MCF 10A (cell line): ENCODE data around the gene CCDC188. TPM values are rescaled to one million over a fixed set of nuclear protein-coding genes. Genes with fewer than 3 reads are reported as not detected.

ENCODE experiments used
- BruUV-seq: library from RNA; stranded (reverse); fragments of 400-500 nt; replicated peaks from 2 replicates; lab custom pipeline; 2021; lab: Mats Ljungman, UMichigan
- CTCF ChIA-PET: fragments of 300-600 bp; sonication (Branson Sonifier 250); formaldehyde crosslinking; extraction: SDS; loops from one replicate; lab custom pipeline; 2021; ENCODE audit warnings: antibody characterized with exemption, inconsistent platforms; lab: Yijun Ruan, JAX
- POLR2A ChIA-PET: fragments of 300-600, 350-650 bp; sonication (Branson Sonifier 250); formaldehyde crosslinking; extraction: SDS; loops from one replicate; lab custom pipeline; 2020; ENCODE audit warnings: antibody characterized with exemption, inconsistent platforms; lab: Yijun Ruan, JAX
- DNase-seq: peaks from one replicate; pipeline ENCODE4 v3.0.0-alpha.2; 2018; ENCODE audit not compliant: unreplicated experiment
- H3K27ac Mint-ChIP-seq: one replicate; pipeline ENCODE4 v1.8.0; 2022; ENCODE audit warnings: mild to moderate bottlenecking, low read depth, mixed read lengths; ENCODE audit not compliant: unreplicated experiment
- H3K27me3 Mint-ChIP-seq: one replicate; pipeline ENCODE4 v1.8.0; 2022; ENCODE audit warnings: mixed read lengths; ENCODE audit not compliant: insufficient read depth, unreplicated experiment
- H3K36me3 Mint-ChIP-seq: one replicate; pipeline ENCODE4 v1.8.0; 2022; ENCODE audit warnings: mild to moderate bottlenecking, moderate library complexity, mixed read lengths; ENCODE audit not compliant: insufficient read depth, unreplicated experiment
- H3K4me1 Mint-ChIP-seq: one replicate; pipeline ENCODE4 v1.8.0; 2022; ENCODE audit warnings: mixed read lengths; ENCODE audit not compliant: insufficient read depth, unreplicated experiment
- H3K4me3 Mint-ChIP-seq: one replicate; pipeline ENCODE4 v1.8.0; 2022; ENCODE audit warnings: mild to moderate bottlenecking, moderate library complexity, mixed read lengths; ENCODE audit not compliant: unreplicated experiment
- H3K9me3 Mint-ChIP-seq: one replicate; pipeline ENCODE4 v1.8.0; 2022; ENCODE audit warnings: mixed read lengths; ENCODE audit not compliant: unreplicated experiment
- intact Hi-C: fragments of 100-400 bp; cut with micrococcal nuclease; formaldehyde crosslinking; loops from 2 replicates; pipeline ENCODE4 v1.14.1; 2022
- total RNA-seq: library from RNA; stranded (reverse); gene quantifications from 2 replicates; pipeline ENCODE4 v1.2.3, GENCODE V29; 2022
- TF ChIP-seq, protein P1 (sequence below): fragments of 200-600 bp; IDR thresholded peaks from one replicate; pipeline ENCODE4 v1.8.0; 2022; ENCODE audit warnings: antibody characterized with exemption, mild to moderate bottlenecking; ENCODE audit not compliant: unreplicated experiment

The CCDC188 gene
- total RNA-seq, 1 experiment from 2014 or later, result 0.70 TPM

DNA sequence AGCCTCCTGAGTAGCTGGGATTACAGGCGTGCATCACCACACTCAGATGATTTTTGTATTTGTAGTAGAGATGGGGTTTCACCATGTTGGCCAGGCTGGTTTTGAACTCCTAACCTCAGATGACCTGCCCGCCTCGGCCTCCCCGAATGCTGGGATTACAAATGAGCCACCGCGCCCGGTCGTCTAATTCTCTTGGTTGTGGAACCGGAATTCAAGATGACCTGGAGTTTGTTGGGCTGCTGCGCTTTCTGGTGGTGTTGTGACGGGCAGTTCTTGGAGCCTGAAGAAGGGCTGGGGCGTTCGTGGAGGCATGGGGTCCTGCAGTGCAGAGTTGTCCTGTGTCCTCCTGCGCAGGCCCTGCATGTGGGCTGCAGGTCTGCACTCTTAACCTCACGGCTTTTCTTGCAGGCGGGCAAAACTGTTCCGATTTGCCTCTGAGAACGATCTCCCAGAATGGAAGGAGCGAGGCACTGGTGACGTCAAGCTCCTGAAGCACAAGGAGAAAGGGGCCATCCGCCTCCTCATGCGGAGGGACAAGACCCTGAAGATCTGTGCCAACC, 28.9 kb downstream of the CCDC188 start:
- peaks cover 61% of the 10 kb centered on the region for H3K36me3 Mint-ChIP-seq
- TF ChIP-seq, protein P1, sequence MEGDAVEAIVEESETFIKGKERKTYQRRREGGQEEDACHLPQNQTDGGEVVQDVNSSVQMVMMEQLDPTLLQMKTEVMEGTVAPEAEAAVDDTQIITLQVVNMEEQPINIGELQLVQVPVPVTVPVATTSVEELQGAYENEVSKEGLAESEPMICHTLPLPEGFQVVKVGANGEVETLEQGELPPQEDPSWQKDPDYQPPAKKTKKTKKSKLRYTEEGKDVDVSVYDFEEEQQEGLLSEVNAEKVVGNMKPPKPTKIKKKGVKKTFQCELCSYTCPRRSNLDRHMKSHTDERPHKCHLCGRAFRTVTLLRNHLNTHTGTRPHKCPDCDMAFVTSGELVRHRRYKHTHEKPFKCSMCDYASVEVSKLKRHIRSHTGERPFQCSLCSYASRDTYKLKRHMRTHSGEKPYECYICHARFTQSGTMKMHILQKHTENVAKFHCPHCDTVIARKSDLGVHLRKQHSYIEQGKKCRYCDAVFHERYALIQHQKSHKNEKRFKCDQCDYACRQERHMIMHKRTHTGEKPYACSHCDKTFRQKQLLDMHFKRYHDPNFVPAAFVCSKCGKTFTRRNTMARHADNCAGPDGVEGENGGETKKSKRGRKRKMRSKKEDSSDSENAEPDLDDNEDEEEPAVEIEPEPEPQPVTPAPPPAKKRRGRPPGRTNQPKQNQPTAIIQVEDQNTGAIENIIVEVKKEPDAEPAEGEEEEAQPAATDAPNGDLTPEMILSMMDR, result no peak
- intact Hi-C loops, result no loop called here
- H3K27ac Mint-ChIP-seq, result no peak overlapping the region
- H3K4me3 Mint-ChIP-seq, result no peak overlapping the region
- POLR2A ChIA-PET, result no interaction called here
- CTCF ChIA-PET, result interaction anchor here (0.6 kb wide), 1 partner anchor 148 kb away, joined by 4 read pairs; no protein-coding TSS in a partner anchor
- peaks cover 4% of the 10 kb centered on the region for H3K4me1 Mint-ChIP-seq
- H3K27me3 Mint-ChIP-seq, result no peaks in the 10 kb centered on the region
- H3K9me3 Mint-ChIP-seq, result no peaks in the 10 kb centered on the region
- no peak for DNase-seq
- BruUV-seq, result no TSS peak

DNA sequence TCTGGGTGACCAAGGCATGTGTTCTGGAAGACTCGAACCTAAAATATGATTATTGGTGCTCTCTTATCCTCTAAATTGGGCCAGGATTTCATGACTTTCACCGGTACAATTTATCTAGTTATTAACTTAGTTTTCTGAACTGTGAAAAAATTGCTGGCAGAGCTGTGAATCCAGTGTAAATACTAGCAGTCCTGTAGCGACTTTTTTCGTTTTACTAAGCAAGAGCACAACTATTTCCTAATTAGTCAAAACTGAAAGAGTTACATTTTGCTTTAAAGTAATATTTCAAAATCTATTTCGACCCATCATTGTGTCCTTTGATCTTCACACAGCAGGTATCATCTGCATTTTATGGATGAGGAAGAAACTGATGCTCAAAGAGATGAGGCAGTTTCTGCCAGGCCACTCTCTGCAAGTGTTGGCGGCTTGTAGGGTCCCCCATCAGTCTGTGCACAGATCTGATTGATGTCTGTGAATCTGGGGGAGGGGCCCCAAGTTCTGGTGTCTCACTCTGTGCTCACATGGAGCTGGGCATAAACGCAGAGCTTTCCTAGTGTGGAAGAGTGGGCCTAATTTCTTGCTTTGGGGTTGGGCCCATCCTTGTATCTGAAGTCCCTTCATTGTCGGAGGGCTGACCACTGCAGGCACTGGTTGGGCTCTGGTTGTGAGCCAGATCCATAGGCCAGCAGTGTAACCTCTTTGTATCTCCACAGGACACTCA, 32.4 kb downstream of the CCDC188 start:
- Mint-ChIP-seq H3K27ac (no peak overlapping the region), H3K9me3 (no peaks in the 10 kb centered on the region), H3K36me3 (peaks cover 53% of the 10 kb centered on the region), H3K27me3 (no peaks in the 10 kb centered on the region), H3K4me1 (peaks cover 9% of the 10 kb centered on the region), H3K4me3 (peak overlapping the region; percentile 85)
- POLR2A ChIA-PET, result interaction anchor here (0.6 to 3.8 kb wide), 9 partner anchors 8 to 787 kb away, joined by 3 to 17 read pairs (median 4); partner anchors contain the start of gene DGCR6L
- CTCF ChIA-PET, result interaction anchor here (0.7 to 1.3 kb wide), 2 partner anchors 10 to 167 kb away, joined by 4 to 5 read pairs; no protein-coding TSS in a partner anchor
- BruUV-seq, result TSS peak; percentile 51
- TF ChIP-seq, protein P1, result no peak
- intact Hi-C loops, result loop anchor here (10.0 kb wide), 1 partner anchor 144 kb away; no protein-coding TSS in a partner anchor
- no peak for DNase-seq

DNA sequence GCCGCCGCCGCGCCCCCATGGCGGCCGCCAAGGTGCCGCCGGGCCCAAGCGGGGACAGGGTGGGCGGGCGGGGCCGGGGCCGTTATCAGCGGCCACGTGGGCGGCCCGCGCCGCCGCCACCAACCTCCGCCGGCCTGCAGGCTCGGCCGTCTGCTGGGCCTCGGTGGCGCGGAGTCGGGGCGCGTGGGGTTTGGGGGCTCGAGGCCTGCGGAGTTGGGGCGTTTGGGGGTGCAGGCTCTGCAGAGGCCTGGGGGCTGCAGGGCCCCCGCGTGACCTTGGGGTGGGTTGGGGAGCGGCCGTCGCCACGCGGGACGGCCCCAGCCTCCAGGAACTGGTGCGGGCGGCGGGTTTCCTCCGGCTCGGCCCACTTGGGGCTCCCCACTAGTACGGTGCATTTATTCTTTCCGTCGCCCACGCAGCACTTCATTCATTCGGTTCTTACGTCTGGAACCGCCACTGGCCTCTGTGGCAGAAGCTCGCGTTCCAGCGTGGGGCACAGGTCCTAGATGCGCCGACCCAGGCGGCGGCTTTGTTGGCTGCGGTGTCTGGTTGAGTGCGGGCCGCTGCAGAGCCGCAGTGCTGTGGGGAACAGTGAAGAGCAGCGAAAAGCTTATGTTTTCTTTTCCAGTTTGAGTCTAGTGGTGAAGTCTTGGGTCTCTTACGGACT, 33.1 kb downstream of the CCDC188 start:
- Mint-ChIP-seq H3K36me3 (peaks cover 53% of the 10 kb centered on the region), H3K9me3 (no peaks in the 10 kb centered on the region), H3K4me3 (peak overlapping the region; percentile 85), H3K27me3 (no peaks in the 10 kb centered on the region), H3K4me1 (peaks cover 9% of the 10 kb centered on the region), H3K27ac (peak overlapping the region; percentile 84)
- POLR2A ChIA-PET, result interaction anchor here (0.6 to 3.8 kb wide), 16 partner anchors 8 to 884 kb away, joined by 3 to 17 read pairs (median 4); partner anchors contain the start of genes DGCR6L, DGCR8, GNB1L and RTL10
- TF ChIP-seq, protein P1, result no peak
- CTCF ChIA-PET, result interaction anchor here (0.7 to 1.3 kb wide), 2 partner anchors 10 to 166 kb away, joined by 4 to 5 read pairs; no protein-coding TSS in a partner anchor
- BruUV-seq, result no TSS peak
- DNase-seq, result peak; percentile 23
- intact Hi-C loops, result loop anchor here (10.0 kb wide), 1 partner anchor 143 kb away; no protein-coding TSS in a partner anchor
